Esophagus muscularis mucosa (tissue), 3 donors: Measurements from ENCODE around the gene MTA3.

Experiments
- CTCF ChIP-seq, 3 experiments: fragments of 200-600 bp in 2 of 3; fragments of 450-650 bp in 1 of 3; sonication (generic) in 2 of 3; IDR thresholded peaks; one replicate each; pipeline ENCODE4 v1.5.1; 2017 to 2019; ENCODE audit warnings: antibody characterized with exemption in 3 of 3, mild to moderate bottlenecking in 2 of 3, moderate library complexity in 1 of 3
- POLR2A ChIP-seq: fragments of 450-650 bp; IDR thresholded peaks from one replicate; pipeline ENCODE4 v1.6.1; 2017; ENCODE audit warnings: antibody characterized with exemption, moderate library complexity, mild to moderate bottlenecking, low read depth
- POLR2AphosphoS5 ChIP-seq, 2 donors: sonication (generic); formaldehyde crosslinking; IDR thresholded peaks; one replicate each; pipeline ENCODE4 v1.6.1; 2017; ENCODE audit warnings: antibody characterized with exemption in 2 of 2

- TF ChIP-seq CTCF (IDR thresholded peaks at IDR 0.05): no peak
- no peak for TF ChIP-seq POLR2A
- no peak for TF ChIP-seq POLR2AphosphoS5 (IDR thresholded peaks at IDR 0.05)
Measured at GRCh38 chr2:42562474-42563144, 5.8 kb upstream of the MTA3 start.
